GM12873 (cell line): Measurements from ENCODE around the gene LRMDA.

Experiments used
- TF ChIP-seq, protein P1 (sequence below): IDR thresholded peaks from 2 replicates; pipeline ENCODE4 v1.5.1; 2012; ENCODE audit warnings: low read depth, mild to moderate bottlenecking, moderate library complexity, low read length, control low read depth; ENCODE audit not compliant: insufficient read depth; ENCODE audit errors: missing control alignments

LRMDA gene

GRCh38 chr10:76311752-76312636 lies 880.6 kb downstream of the LRMDA start:
- TF ChIP-seq, protein P1, sequence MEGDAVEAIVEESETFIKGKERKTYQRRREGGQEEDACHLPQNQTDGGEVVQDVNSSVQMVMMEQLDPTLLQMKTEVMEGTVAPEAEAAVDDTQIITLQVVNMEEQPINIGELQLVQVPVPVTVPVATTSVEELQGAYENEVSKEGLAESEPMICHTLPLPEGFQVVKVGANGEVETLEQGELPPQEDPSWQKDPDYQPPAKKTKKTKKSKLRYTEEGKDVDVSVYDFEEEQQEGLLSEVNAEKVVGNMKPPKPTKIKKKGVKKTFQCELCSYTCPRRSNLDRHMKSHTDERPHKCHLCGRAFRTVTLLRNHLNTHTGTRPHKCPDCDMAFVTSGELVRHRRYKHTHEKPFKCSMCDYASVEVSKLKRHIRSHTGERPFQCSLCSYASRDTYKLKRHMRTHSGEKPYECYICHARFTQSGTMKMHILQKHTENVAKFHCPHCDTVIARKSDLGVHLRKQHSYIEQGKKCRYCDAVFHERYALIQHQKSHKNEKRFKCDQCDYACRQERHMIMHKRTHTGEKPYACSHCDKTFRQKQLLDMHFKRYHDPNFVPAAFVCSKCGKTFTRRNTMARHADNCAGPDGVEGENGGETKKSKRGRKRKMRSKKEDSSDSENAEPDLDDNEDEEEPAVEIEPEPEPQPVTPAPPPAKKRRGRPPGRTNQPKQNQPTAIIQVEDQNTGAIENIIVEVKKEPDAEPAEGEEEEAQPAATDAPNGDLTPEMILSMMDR, result peak; percentile 61

DNA sequence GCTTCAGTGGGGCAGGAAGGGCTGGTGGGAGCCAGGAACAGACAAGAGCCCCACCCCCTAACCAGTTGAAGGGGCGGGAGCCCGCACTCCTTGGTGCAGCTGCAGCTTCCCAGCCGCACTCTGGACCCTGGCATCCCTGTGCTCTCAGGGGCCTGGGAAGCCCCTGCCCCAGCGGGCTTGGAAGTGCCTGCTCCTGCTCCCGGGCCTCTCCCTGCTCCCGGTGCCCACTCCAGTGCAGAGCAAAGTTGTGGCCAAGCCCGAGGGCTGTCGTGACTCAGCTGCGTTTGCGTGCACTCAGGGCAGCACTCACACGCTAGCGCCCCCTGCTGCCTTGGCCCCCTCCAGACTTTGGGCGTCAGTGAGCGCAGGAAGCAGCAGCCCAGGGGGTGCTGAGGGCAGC lies 883.8 kb downstream of the LRMDA start:
- TF ChIP-seq, protein P1, result peak; percentile 9

DNA sequence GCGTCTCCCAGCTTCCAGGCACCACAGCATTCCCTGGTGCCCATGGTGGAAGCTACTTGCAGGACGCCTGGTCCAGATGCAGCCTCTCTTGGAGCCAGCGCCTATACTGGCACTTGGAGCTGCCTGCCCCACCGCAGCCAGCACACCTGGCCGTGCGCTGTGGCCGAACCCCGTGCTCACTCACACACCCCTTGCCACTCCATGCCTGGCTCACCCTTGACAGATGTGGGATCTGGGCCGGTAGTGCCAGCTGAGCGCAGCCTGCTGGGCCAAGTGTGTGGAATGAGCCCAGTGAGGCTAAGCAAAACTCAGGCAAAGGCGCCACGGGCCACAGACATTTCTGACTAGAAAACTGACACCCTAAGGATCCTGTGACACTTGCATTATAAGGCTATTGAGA lies 884.8 kb downstream of the LRMDA start:
- TF ChIP-seq, protein P1, result no peak

- TF ChIP-seq, protein P1, result no peak
These were observed 885.7 kb downstream of the LRMDA start for GRCh38 chr10:76317078-76317477.

GRCh38 chr10:76318211-76318610 lies 886.8 kb downstream of the LRMDA start:
- TF ChIP-seq, protein P1, result no peak

GRCh38 chr10:76319661-76320060 lies 888.2 kb downstream of the LRMDA start:
- TF ChIP-seq, protein P1, result no peak

- TF ChIP-seq, protein P1, result no peak
These were observed 892.9 kb downstream of the LRMDA start for GRCh38 chr10:76324283-76324682.
